ENCODE measurements around the gene PTPN13.

PTPN13 gene, protein sequence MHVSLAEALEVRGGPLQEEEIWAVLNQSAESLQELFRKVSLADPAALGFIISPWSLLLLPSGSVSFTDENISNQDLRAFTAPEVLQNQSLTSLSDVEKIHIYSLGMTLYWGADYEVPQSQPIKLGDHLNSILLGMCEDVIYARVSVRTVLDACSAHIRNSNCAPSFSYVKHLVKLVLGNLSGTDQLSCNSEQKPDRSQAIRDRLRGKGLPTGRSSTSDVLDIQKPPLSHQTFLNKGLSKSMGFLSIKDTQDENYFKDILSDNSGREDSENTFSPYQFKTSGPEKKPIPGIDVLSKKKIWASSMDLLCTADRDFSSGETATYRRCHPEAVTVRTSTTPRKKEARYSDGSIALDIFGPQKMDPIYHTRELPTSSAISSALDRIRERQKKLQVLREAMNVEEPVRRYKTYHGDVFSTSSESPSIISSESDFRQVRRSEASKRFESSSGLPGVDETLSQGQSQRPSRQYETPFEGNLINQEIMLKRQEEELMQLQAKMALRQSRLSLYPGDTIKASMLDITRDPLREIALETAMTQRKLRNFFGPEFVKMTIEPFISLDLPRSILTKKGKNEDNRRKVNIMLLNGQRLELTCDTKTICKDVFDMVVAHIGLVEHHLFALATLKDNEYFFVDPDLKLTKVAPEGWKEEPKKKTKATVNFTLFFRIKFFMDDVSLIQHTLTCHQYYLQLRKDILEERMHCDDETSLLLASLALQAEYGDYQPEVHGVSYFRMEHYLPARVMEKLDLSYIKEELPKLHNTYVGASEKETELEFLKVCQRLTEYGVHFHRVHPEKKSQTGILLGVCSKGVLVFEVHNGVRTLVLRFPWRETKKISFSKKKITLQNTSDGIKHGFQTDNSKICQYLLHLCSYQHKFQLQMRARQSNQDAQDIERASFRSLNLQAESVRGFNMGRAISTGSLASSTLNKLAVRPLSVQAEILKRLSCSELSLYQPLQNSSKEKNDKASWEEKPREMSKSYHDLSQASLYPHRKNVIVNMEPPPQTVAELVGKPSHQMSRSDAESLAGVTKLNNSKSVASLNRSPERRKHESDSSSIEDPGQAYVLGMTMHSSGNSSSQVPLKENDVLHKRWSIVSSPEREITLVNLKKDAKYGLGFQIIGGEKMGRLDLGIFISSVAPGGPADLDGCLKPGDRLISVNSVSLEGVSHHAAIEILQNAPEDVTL (N-terminal part only)

DNA sequence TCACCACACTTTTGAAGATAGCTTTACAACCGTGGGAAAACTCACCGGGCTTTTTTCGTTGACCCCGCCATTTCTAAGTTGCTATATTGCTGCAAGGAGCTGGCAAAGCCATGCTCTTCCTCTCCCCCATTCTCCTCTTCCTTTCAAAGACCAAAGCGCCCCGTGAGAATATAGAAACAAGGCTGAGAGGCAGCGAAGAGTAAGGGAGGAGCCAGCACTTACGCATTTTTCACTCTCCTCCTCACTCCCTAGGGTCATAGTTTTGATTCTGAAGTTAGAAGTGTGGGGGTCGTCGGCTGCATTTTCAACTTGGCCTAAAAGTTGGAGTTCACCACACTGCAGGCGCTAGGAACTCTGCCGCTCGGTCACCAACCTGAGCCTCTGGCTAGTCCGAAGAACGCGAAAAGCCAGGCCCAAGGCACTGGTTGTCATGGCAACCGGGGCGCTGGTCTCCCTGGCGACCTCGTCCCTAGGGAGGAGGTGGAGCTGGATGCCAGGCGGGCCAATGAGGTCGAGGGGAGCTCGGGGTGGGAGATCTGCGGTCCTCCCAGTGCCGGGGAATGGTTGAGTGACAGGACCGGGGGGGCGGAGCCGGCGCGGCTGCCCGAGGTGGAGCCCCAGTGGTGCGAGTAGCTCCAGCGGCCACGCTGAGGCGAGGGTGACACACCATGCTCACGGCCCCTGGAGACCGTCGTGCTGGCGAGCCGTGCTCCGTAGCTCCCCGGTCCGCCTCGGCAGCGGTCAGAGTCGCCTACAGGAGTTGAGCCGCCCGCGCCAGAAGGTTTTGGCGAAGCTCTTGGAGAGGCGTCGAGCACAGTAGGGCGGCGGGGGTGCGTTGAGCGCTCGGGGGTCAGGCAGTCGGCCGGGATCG is at the start of gene PTPN13:
PTPN13 (plus strand) TSS at position 628 of the 871 bp plus-strand sequence. CDS start 40,942 bp downstream, outside the sequence.
- Histone ChIP-seq H3K36me3 (ENCODE audit: insufficient read depth, low read length) (no peaks in the 10 kb centered on the region; the same call in 1 of the 2 replicates), H3K9me3 (ENCODE audit: control insufficient read depth, insufficient read depth, low read length) (no peaks in the 10 kb centered on the region), H3K9ac (ENCODE audit: low read depth, low read length) (peak within 1 kb of the TSS; percentile 85), H3K4me1 (ENCODE audit: insufficient read depth, low read length) (peaks cover 5% of the 10 kb centered on the region; the same call in 1 of the 2 replicates)

DNA sequence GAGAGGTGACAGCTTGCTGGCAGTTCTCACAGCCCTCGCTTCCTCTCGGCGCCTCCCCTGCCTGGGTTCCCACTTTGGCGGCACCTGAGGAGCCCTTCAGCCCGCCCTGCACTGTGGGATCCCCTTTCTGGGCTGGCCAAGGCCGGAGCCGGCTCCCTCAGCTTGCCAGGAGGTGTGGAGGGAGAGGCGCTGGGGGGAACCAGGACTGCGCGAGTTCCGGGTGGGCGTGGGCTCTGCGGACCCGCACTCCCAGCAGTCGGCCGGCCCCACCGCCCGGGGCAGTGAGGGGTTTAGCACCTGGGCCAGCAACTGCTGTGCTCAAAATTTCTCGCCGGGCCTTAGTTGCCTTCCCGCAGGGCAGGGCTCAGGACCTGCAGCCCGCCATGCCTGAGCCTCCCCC is 47.0 kb upstream of the PTPN13 start:
- Histone ChIP-seq H3K36me3 (ENCODE audit: insufficient read depth, low read length) (no peaks in the 10 kb centered on the region), H3K4me1 (ENCODE audit: insufficient read depth, low read length) (peaks cover 9% of the 10 kb centered on the region; the same call in 1 of the 2 replicates), H3K9me3 (ENCODE audit: control insufficient read depth, insufficient read depth, low read length) (no peaks in the 10 kb centered on the region), H3K9ac (ENCODE audit: low read depth, low read length) (no peak overlapping the region)

DNA sequence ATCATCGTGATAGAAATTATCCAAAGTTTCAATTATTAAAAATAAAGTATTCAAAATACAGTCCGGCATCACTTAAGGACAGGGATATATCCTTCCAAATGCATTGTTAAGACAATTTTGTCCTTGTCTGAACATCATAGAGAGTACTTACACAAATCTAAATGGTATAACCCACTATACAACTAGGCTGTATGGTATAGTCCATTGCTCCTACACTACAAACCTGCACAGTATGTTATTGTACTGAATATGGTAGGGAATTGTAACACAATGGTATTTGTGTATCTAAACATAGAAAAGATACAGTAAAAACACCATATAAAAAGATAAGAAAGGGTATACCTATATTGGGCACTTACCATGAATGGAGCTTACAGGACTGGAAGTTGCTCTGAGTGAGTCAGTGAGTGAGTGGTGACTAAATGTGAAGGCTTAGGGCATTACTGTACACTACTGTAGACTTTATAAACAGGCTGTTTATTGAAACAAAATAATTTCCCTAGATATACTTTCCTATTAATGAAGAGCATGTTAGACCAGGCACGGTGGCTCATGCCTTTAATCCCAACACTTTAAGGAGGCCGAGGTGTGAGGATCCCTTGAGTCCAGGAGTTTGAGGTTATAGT is 44.8 kb upstream of the PTPN13 start:
- Histone ChIP-seq H3K9ac (ENCODE audit: low read depth, low read length) (no peak overlapping the region), H3K9me3 (ENCODE audit: control insufficient read depth, insufficient read depth, low read length) (no peaks in the 10 kb centered on the region), H3K36me3 (ENCODE audit: insufficient read depth, low read length) (no peaks in the 10 kb centered on the region), H3K4me1 (ENCODE audit: insufficient read depth, low read length) (0 out of 2 replicates have a peak, but pooled peaks cover under 1% of the 10 kb centered on the region)

DNA sequence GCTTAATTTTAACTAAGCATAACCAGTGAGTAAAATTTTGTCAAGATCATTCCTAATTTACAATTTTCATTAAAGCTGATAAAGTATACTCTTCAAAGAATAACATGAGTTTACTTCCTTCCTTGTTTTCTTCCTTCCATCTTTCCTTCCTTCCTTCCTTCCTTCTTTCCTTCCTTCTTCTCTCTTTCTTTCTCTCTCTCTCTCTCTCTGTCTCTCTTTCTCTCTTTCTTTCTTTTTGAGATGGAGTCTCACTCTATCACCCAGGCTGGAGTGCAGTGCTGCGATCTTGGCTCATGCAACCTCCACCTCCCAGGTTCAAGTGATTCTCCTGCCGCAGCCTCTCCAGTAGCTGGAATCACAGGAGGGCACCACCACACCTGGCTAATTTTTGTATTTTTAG is 42.7 kb upstream of the PTPN13 start:
- Histone ChIP-seq H3K36me3 (ENCODE audit: insufficient read depth, low read length) (no peaks in the 10 kb centered on the region), H3K9ac (ENCODE audit: low read depth, low read length) (no peak overlapping the region), H3K9me3 (ENCODE audit: control insufficient read depth, insufficient read depth, low read length) (no peaks in the 10 kb centered on the region), H3K4me1 (ENCODE audit: insufficient read depth, low read length) (no peaks in the 10 kb centered on the region)

DNA sequence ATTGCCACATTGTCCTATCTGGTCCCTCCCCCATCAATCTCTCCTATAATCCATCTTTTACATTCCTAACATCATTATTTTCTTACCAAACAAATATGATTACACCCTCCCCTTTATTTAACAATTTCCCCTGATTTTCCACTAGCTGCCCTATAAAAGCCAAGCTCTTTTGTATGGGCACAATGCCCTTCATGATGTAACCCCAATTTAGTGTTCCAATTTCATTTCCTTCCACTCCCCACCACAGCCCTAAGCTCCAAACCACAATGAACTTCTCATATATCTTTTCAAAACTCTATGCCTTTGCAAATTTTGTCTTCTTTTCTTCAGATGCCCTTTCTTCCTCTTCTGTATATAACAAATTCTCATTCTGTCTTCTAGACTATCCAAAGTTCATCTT is 39.5 kb upstream of the PTPN13 start:
- no peaks in the 10 kb centered on the region for H3K9me3 ChIP-seq (ENCODE audit: control insufficient read depth, insufficient read depth, low read length)
- no peak overlapping the region for H3K9ac ChIP-seq (ENCODE audit: low read depth, low read length)
- no peaks in the 10 kb centered on the region for H3K4me1 ChIP-seq (ENCODE audit: insufficient read depth, low read length)
- no peaks in the 10 kb centered on the region for H3K36me3 ChIP-seq (ENCODE audit: insufficient read depth, low read length)

DNA sequence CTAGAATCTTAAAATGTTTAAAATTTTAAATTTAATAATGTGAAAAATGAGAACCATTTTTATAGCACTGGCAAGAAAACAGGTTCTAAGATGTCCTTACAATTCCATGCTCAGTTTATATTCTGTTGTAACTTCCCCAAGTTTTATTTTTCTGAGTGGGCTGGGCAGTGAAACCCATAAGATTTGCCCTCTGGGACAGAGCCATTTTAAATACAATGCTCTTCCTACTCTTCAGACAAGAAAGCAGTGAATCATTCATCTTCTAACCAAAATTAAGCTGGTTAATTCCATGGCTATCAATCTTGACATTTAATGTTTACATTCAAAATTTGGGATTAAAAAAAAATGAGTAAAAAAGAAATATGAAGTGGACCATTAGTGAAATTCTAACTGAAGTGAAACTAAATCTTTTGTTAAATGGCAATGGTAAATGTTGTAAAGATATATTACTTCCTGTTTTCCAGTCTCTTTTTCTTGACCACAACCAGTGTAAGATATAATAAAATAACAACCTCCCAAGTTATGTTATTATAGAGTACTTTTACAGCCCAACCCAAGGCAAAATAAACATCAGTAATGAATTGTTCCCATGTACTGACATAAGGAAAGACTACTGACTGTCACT is 37.2 kb upstream of the PTPN13 start:
- Histone ChIP-seq H3K9me3 (ENCODE audit: control insufficient read depth, insufficient read depth, low read length) (no peaks in the 10 kb centered on the region), H3K4me1 (ENCODE audit: insufficient read depth, low read length) (no peaks in the 10 kb centered on the region), H3K9ac (ENCODE audit: low read depth, low read length) (no peak overlapping the region), H3K36me3 (ENCODE audit: insufficient read depth, low read length) (no peaks in the 10 kb centered on the region)

DNA sequence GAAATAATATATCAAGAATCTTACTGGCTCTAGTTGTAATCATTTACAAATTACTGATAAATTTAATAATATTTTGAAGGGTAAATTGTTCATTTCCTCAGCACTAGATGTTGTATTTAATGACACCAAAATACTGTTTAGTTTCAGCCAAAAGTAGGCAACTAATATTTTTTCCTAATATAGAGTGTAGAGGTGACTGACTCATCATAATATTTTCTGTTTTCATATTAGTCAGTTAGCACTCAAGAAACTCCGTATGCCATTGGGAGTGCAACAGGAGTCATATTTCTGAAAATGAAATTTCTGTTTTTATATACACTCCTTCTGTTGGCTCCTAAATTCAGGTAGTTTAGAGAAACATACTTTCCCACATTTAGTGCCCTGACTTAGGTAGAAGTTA is 36.6 kb upstream of the PTPN13 start:
- H3K9me3 ChIP-seq (ENCODE audit: control insufficient read depth, insufficient read depth, low read length), result no peaks in the 10 kb centered on the region
- H3K9ac ChIP-seq (ENCODE audit: low read depth, low read length), result no peak overlapping the region
- no peaks in the 10 kb centered on the region for H3K36me3 ChIP-seq (ENCODE audit: insufficient read depth, low read length)
- 0 out of 2 replicates have a peak, but pooled peaks cover 2% of the 10 kb centered on the region for H3K4me1 ChIP-seq (ENCODE audit: insufficient read depth, low read length)

DNA sequence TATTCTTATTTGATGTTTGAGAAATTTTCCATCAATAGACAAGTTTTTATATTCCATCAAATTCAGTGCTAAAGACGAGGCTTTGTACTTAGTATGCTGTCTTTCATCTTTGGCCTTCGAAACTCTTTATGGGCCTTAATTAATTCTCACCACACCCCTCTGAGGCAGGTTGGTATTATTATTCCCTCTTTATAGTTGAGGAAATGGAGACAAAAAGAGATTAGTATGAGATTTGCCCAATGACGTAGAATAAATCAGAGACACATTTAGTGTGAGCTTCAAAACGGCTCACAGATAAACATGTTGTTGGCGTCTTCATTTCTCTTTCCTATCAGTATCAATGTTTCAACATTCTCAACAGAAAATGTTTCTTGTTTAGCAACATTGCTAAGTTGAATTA is 35.9 kb upstream of the PTPN13 start:
- Histone ChIP-seq H3K9ac (ENCODE audit: low read depth, low read length) (no peak overlapping the region), H3K36me3 (ENCODE audit: insufficient read depth, low read length) (no peaks in the 10 kb centered on the region), H3K4me1 (ENCODE audit: insufficient read depth, low read length) (peaks cover 8% of the 10 kb centered on the region; the same call in 1 of the 2 replicates), H3K9me3 (ENCODE audit: control insufficient read depth, insufficient read depth, low read length) (no peaks in the 10 kb centered on the region)

DNA sequence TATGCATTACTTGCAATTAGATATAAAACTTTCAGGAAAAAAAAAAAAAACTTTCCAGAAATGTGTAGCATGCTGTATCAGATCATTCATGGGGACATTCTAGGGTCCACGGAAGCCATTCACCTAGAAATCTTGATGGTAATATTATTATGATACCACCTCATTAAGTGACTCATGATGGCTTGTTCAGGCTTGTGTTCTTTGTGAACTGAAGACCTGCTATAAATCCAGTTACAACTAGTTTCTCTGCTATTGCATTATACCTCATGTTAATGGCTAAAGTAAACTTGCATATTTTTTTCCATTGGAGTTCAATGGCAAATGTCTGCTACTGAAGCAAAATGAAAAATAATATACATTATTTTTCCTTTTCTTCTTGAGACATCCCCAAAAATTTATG is 35.3 kb upstream of the PTPN13 start:
- no peak overlapping the region for H3K9ac ChIP-seq (ENCODE audit: low read depth, low read length)
- no peaks in the 10 kb centered on the region for H3K36me3 ChIP-seq (ENCODE audit: insufficient read depth, low read length)
- H3K4me1 ChIP-seq (ENCODE audit: insufficient read depth, low read length), result peaks cover 8% of the 10 kb centered on the region; the same call in 1 of the 2 replicates
- H3K9me3 ChIP-seq (ENCODE audit: control insufficient read depth, insufficient read depth, low read length), result no peaks in the 10 kb centered on the region

DNA sequence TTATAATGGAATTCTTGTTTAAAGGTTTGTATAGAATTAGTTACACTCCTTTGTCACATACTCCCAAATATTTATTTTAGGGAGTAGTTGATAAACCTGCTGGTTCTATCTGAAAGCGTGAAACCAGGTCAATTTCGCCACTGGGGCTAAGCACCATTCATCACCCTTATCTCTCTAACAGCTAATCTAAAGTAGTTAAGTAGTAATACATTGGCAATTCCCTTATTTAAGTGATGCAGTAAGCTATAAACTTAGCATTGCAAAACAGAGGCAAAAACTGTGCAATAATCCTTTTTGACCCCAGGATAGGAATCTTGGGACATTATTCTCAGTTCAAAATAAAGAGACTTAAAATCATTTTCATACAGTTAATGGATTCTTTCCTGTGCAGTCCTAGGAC is 33.7 kb upstream of the PTPN13 start:
- Histone ChIP-seq H3K9ac (ENCODE audit: low read depth, low read length) (no peak overlapping the region), H3K36me3 (ENCODE audit: insufficient read depth, low read length) (no peaks in the 10 kb centered on the region), H3K4me1 (ENCODE audit: insufficient read depth, low read length) (peaks cover 8% of the 10 kb centered on the region; the same call in 1 of the 2 replicates), H3K9me3 (ENCODE audit: control insufficient read depth, insufficient read depth, low read length) (no peaks in the 10 kb centered on the region)

DNA sequence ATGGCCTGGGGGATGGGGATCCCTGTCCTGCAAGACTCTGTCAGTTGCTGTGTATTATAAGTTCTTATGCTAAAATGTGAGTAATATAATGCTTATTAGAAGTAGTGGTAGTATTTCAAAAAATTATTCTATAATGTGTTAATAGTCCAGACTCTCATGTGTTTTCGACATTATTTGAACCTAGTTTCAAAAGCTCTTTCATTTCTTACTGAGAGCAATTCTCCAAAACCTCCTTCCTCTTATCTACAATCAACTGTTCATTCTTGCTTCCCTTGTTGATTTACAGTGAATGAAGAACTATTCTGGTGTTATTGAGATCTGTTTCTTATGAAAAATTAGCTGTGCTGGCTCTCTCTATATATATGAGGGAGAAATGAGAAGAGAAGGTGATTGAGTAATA is 32.9 kb upstream of the PTPN13 start:
- Histone ChIP-seq H3K9ac (ENCODE audit: low read depth, low read length) (no peak overlapping the region), H3K4me1 (ENCODE audit: insufficient read depth, low read length) (peaks cover 8% of the 10 kb centered on the region; the same call in 1 of the 2 replicates), H3K9me3 (ENCODE audit: control insufficient read depth, insufficient read depth, low read length) (no peaks in the 10 kb centered on the region), H3K36me3 (ENCODE audit: insufficient read depth, low read length) (no peaks in the 10 kb centered on the region)

DNA sequence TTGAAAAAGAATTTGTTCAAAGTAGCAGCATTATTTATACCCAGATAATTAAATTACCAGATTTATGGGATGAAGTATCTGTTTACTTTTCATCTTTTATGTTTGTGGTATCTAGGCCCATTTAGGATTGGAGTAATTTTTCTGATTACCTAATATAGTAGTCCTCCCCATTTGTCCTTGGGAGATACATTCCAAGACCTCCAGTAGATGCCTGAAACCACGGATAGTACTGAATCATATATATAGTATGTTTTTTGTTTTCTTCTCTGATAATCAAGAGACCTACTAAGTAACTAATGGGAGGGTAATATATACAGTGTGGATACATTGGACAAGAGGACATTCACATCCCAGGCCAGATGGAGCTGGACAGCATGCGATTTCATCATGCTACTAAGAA is 30.7 kb upstream of the PTPN13 start:
- Histone ChIP-seq H3K9me3 (ENCODE audit: control insufficient read depth, insufficient read depth, low read length) (no peaks in the 10 kb centered on the region), H3K36me3 (ENCODE audit: insufficient read depth, low read length) (no peaks in the 10 kb centered on the region), H3K9ac (ENCODE audit: low read depth, low read length) (no peak overlapping the region), H3K4me1 (ENCODE audit: insufficient read depth, low read length) (peaks cover 8% of the 10 kb centered on the region; the same call in 1 of the 2 replicates)

DNA sequence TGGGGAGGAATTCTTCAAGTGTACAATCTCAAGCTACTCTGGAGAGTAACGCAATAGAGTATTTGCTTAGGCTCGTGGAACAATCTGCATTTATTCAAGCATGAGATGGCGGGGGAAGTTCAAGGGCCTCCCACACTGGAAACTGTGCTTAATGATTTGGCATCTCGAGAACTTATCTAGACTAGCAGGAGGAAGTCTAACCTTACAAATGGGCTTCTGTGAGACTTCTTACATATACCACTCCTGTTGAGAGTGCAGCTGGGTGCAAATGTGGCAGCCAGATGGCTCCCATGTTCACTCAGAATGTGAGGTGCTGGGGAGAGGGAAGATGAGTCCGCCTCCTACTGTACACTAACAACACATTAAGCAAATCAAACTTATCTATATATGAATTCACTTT is 29.3 kb upstream of the PTPN13 start:
- Histone ChIP-seq H3K9ac (ENCODE audit: low read depth, low read length) (no peak overlapping the region), H3K36me3 (ENCODE audit: insufficient read depth, low read length) (no peaks in the 10 kb centered on the region), H3K4me1 (ENCODE audit: insufficient read depth, low read length) (peaks cover 8% of the 10 kb centered on the region; the same call in 1 of the 2 replicates), H3K9me3 (ENCODE audit: control insufficient read depth, insufficient read depth, low read length) (no peaks in the 10 kb centered on the region)
